Mammary epithelial cell (primary cell): Measurements from ENCODE around the gene GRM5.

Experiments
- EZH2 ChIP-seq: IDR thresholded peaks from 2 replicates; pipeline ENCODE4 v1.6.1; 2012; ENCODE audit warnings: low read length, inconsistent platforms, borderline replicate concordance
- TF ChIP-seq, protein P1 (sequence below), 2 donors: IDR thresholded peaks in 1 of 2; conservative IDR thresholded peaks in 1 of 2; 2 replicates each; pipeline ENCODE4 v1.5.1; 2011 to 2012; ENCODE audit warnings: inconsistent platforms in 2 of 2, low read length in 2 of 2, mild to moderate bottlenecking in 2 of 2, control low read depth in 1 of 2, low read depth in 1 of 2; ENCODE audit not compliant: insufficient read depth in 1 of 2; ENCODE audit errors: extremely low read depth in 1 of 2

DNA sequence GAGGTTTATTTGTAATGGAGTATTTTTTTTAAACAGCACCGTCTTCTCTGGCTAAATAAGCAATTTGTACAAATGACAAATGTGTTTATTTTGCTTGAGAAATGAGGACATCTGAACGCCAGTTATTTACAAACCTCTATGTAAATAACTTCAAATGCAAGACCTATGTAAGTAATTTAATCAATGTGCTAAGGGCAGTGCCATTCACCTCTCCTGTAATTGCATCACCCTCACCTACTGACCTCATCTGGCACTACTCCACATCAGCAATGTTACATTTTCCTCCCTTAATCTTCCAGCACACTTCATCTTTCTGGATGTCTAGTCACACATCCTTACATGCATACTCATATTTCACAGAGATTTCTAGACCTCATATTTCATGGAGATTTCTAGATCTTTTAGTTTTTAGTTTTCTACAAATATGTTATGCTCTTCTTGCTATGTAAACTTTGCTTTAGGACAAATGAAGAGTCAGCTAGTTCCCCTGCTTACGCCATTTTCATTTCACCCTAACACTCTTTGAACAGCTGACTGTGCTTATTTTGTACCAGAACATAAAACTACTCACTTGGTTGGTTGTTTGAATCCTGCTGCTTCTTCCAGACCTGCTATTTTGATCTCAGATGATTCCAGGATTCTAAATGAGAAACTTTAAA is 238.6 kb downstream of the GRM5 start:
- TF ChIP-seq EZH2 = no peak
- TF ChIP-seq, protein P1, sequence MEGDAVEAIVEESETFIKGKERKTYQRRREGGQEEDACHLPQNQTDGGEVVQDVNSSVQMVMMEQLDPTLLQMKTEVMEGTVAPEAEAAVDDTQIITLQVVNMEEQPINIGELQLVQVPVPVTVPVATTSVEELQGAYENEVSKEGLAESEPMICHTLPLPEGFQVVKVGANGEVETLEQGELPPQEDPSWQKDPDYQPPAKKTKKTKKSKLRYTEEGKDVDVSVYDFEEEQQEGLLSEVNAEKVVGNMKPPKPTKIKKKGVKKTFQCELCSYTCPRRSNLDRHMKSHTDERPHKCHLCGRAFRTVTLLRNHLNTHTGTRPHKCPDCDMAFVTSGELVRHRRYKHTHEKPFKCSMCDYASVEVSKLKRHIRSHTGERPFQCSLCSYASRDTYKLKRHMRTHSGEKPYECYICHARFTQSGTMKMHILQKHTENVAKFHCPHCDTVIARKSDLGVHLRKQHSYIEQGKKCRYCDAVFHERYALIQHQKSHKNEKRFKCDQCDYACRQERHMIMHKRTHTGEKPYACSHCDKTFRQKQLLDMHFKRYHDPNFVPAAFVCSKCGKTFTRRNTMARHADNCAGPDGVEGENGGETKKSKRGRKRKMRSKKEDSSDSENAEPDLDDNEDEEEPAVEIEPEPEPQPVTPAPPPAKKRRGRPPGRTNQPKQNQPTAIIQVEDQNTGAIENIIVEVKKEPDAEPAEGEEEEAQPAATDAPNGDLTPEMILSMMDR (conservative IDR thresholded peaks at IDR 0.05 in 1 of 2, IDR thresholded peaks at IDR 0.05 in 1 of 2; ENCODE audit: extremely low read depth in 1 of 2, insufficient read depth in 1 of 2, low read depth in 1 of 2, low read length in 2 of 2) = no peak
